SK-N-SH (cell line): ENCODE results near the gene SMPD3. TPM values are rescaled to one million over a fixed set of nuclear protein-coding genes. Genes with fewer than 3 reads are reported as not detected.

ENCODE experiments used
- CTCF ChIA-PET: fragments of 300-600, 350-600 bp; formaldehyde crosslinking; extraction: SDS; loops from one replicate; lab custom pipeline; 2021; lab: Yijun Ruan, JAX
- POLR2A ChIA-PET: fragments of 350-600 bp; sonication (Branson Sonifier 250); formaldehyde crosslinking; extraction: SDS; loops from one replicate; lab custom pipeline; 2020; ENCODE audit warnings: antibody characterized with exemption, inconsistent platforms; lab: Yijun Ruan, JAX
- DNase-seq: peaks from one replicate; pipeline ENCODE4 v3.0.0; 2012
- H2AFZ ChIP-seq: fragments of 200-600 bp; sonication (generic); 2 replicates; pipeline ENCODE4 v1.8.1; 2016; ENCODE audit warnings: antibody characterized with exemption, mild to moderate bottlenecking, low read depth
- H3F3A ChIP-seq: fragments of 200-600 bp; sonication (generic); replicated peaks from 2 replicates; pipeline ENCODE3; 2016; ENCODE audit warnings: antibody characterized with exemption, mild to moderate bottlenecking; ENCODE audit not compliant: insufficient read depth
- H3K27ac ChIP-seq, 2 experiments: fragments of 200-500 bp in 1 of 2; fragments of 200-600 bp in 1 of 2; sonication (Bioruptor generic) in 1 of 2; sonication (generic), shearing (Covaris generic) in 1 of 2; 2 replicates each; pipeline versions ENCODE4 v1.5.1 to v1.6.1; 2014 to 2016; ENCODE audit warnings: low read depth in 2 of 2, inconsistent platforms in 1 of 2, low read length in 1 of 2, mild to moderate bottlenecking in 1 of 2, mixed read lengths in 1 of 2
- H3K27me3 ChIP-seq: fragments of 200-600 bp; sonication (generic), shearing (Covaris generic); 2 replicates; pipeline ENCODE4 v1.6.1; 2016; ENCODE audit warnings: mixed run types; ENCODE audit not compliant: insufficient read depth
- H3K36me3 ChIP-seq, 2 experiments: fragments of 200-500 bp in 1 of 2; fragments of 200-600 bp in 1 of 2; sonication (Bioruptor generic) in 1 of 2; sonication (generic) in 1 of 2; replicated peaks in 1 of 2; 2 replicates each; pipeline versions ENCODE3 to v1.5.1; 2014 to 2016; ENCODE audit warnings: low read length in 1 of 2, mild to moderate bottlenecking in 1 of 2; ENCODE audit not compliant: insufficient read depth in 2 of 2, control insufficient read depth in 1 of 2
- H3K4me1 ChIP-seq, 2 experiments: fragments of 200-500 bp in 1 of 2; fragments of 200-600 bp in 1 of 2; sonication (Bioruptor generic) in 1 of 2; sonication (generic), shearing (Covaris generic) in 1 of 2; 2 replicates each; pipeline versions ENCODE4 v1.5.1 to v1.6.1; 2014 to 2016; ENCODE audit warnings: low read depth in 1 of 2, low read length in 1 of 2, mixed run types in 1 of 2; ENCODE audit not compliant: insufficient read depth in 2 of 2, control insufficient read depth in 1 of 2
- H3K4me2 ChIP-seq: fragments of 200-600 bp; sonication (generic), shearing (Covaris generic); 2 replicates; pipeline ENCODE4 v1.6.1; 2017; ENCODE audit warnings: mixed run types
- H3K4me3 ChIP-seq, 2 experiments: fragments of 200-500 bp in 1 of 2; fragments of 200-600 bp in 1 of 2; sonication (Bioruptor generic) in 1 of 2; sonication (generic), shearing (Covaris generic) in 1 of 2; 2 replicates each; pipeline versions ENCODE4 v1.5.1 to v1.8.1; 2014 to 2016; ENCODE audit warnings: low read depth in 2 of 2, inconsistent platforms in 1 of 2, low read length in 1 of 2, mild to moderate bottlenecking in 1 of 2, mixed read lengths in 1 of 2, moderate library complexity in 1 of 2
- H3K79me2 ChIP-seq: fragments of 200-600 bp; sonication (generic); 2 replicates; pipeline ENCODE4 v1.8.1; 2017; ENCODE audit warnings: mild to moderate bottlenecking; ENCODE audit not compliant: insufficient read depth
- H3K9ac ChIP-seq: fragments of 200-600 bp; sonication (generic); 2 replicates; pipeline ENCODE4 v1.6.1; 2017; ENCODE audit warnings: mixed run types
- H3K9me2 ChIP-seq: fragments of 200-600 bp; sonication (generic); 2 replicates; pipeline ENCODE4 v1.6.1; 2017; ENCODE audit warnings: mixed run types
- H3K9me3 ChIP-seq: fragments of 200-600 bp; sonication (generic); 2 replicates; pipeline ENCODE4 v1.6.1; 2017; ENCODE audit warnings: mixed run types, mild to moderate bottlenecking, moderate library complexity
- H4K20me1 ChIP-seq: fragments of 200-600 bp; sonication (generic); 2 replicates; pipeline ENCODE4 v1.6.1; 2017; ENCODE audit warnings: mild to moderate bottlenecking, mixed run types; ENCODE audit not compliant: insufficient read depth
- CHD2 ChIP-seq: fragments of 150-350 bp; IDR thresholded peaks from 2 replicates; pipeline ENCODE4 v1.6.1; 2018; ENCODE audit warnings: low read length; ENCODE audit not compliant: partially characterized antibody
- ELF1 ChIP-seq: IDR thresholded peaks from 2 replicates; pipeline ENCODE4 v1.4.0; 2012
- FOSL2 ChIP-seq: IDR thresholded peaks from 2 replicates; pipeline ENCODE4 v1.4.0; 2012; ENCODE audit warnings: low read depth, mild to moderate bottlenecking, moderate library complexity, borderline replicate concordance
- FOXM1 ChIP-seq: IDR thresholded peaks from 2 replicates; pipeline ENCODE4 v1.4.0; 2012; ENCODE audit warnings: low read depth, mild to moderate bottlenecking
- JUND ChIP-seq: IDR thresholded peaks from 2 replicates; pipeline ENCODE4 v1.4.0; 2012
- NFIC ChIP-seq: IDR thresholded peaks from 2 replicates; pipeline ENCODE4 v1.4.0; 2012; ENCODE audit warnings: borderline replicate concordance
- RAD21 ChIP-seq: IDR thresholded peaks from 2 replicates; pipeline ENCODE4 v1.6.1; 2012; ENCODE audit warnings: mild to moderate bottlenecking, low read length
- RFX5 ChIP-seq: IDR thresholded peaks from 2 replicates; pipeline ENCODE4 v1.6.1; 2012; ENCODE audit warnings: mild to moderate bottlenecking, improper control_type of control experiment, low read length
- RXRA ChIP-seq: IDR thresholded peaks from 2 replicates; pipeline ENCODE4 v1.4.0; 2012; ENCODE audit warnings: low read depth, mild to moderate bottlenecking, borderline replicate concordance
- SIN3A ChIP-seq: IDR thresholded peaks from 2 replicates; pipeline ENCODE4 v1.6.1; 2012; ENCODE audit warnings: low read depth, mild to moderate bottlenecking, low read length, moderate library complexity, borderline replicate concordance
- TAF1 ChIP-seq: IDR thresholded peaks from 2 replicates; pipeline ENCODE4 v1.6.1; 2012; ENCODE audit warnings: low read depth, mild to moderate bottlenecking, low read length, moderate library complexity, borderline replicate concordance
- WGBS: methylation state at CpG from one replicate; pipeline ENCODE4 v1.1.6; 2017; ENCODE audit warnings: low lambda C conversion rate; 5-methylcytosine and 5-hydroxymethylcytosine counted together
- polyA plus RNA-seq, 3 experiments: library from polyadenylated mRNA; depleted of rRNA; stranded (reverse); fragments of >200 nt; gene quantifications; 2 replicates each; pipeline ENCODE4 v1.2.3, GENCODE V29; 2012
- TF ChIP-seq, protein P1 (sequence below): fragments of 150-350 bp; IDR thresholded peaks from 2 replicates; pipeline ENCODE4 v1.6.1; 2017; ENCODE audit warnings: antibody characterized with exemption, low read length, low read depth, borderline replicate concordance
- TF ChIP-seq, protein P2 (sequence below): fragments of 150-350 bp; IDR thresholded peaks from 2 replicates; pipeline ENCODE4 v1.6.1; 2016; ENCODE audit warnings: mild to moderate bottlenecking, low read depth, low read length
- TF ChIP-seq, protein P3 (sequence below): IDR thresholded peaks from 2 replicates; pipeline ENCODE4 v1.4.0; 2012; ENCODE audit warnings: low read depth, borderline replicate concordance
- TF ChIP-seq, protein P4 (sequence below): IDR thresholded peaks from 2 replicates; pipeline ENCODE4 v1.4.0; 2012; ENCODE audit warnings: low read depth, borderline replicate concordance

Gene SMPD3
- polyA plus RNA-seq, 1 of the 3 experiments (the other 2 are of a cell fraction) = 0.38 TPM

DNA sequence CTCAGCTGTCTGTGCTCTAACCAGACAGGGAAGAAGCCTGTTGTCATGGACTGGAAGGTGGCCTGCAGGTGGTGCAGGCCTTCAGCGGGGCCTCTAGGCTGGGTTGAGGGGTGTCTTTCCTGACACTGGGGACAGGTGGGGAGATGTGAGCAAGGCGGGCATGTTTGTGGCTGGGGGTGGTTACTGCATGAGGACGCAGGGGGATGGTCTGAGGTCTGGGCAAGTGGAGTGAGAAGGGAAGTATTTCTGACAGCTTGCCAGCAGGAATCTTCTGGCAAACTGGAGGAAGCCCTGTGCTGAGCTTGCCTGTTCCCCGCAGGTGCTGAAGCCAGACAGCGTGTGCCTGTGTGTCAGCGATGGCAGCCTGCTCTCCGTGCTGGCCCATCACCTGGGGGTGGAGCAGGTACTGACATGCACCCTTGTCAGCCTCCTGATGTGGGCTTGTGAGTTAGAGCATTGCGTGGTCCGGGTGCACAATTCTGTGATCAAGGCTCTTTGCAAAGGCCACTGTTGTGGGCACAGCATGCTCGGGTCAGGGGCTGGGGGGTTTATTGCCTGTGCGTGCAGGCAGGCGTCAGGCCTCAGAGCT is 101.3 kb downstream of the SMPD3 start:
- Histone ChIP-seq H3K9me2 (no peaks in the 10 kb centered on the region), H3F3A (no peaks in the 10 kb centered on the region), H3K4me1 (no peaks in the 10 kb centered on the region), H3K4me2 (no peak overlapping the region), H2AFZ (no peak overlapping the region), H3K27ac (no peak overlapping the region), H3K27me3 (no peaks in the 10 kb centered on the region), H3K4me3 (no peak overlapping the region), H3K79me2 (no peaks in the 10 kb centered on the region), H3K9me3 (no peaks in the 10 kb centered on the region), H4K20me1 (no peaks in the 10 kb centered on the region), H3K36me3 (peaks cover 11 to 75% of the 10 kb centered on the region in 2 experiments), H3K9ac (no peak overlapping the region)
- DNase-seq = no peak
- TF ChIP-seq NFIC = no peak
- no peak for TF ChIP-seq FOXM1
- TF ChIP-seq TAF1 = no peak
- ChIA-PET CTCF (interaction anchor here (1.2 to 1.3 kb wide), 2 partner anchors 9 to 18 kb away, joined by 3 to 4 read pairs; no protein-coding TSS in a partner anchor), POLR2A (no interaction called here)
- 96% methylated on average over 4 of the region's 12 CpGs for WGBS

DNA sequence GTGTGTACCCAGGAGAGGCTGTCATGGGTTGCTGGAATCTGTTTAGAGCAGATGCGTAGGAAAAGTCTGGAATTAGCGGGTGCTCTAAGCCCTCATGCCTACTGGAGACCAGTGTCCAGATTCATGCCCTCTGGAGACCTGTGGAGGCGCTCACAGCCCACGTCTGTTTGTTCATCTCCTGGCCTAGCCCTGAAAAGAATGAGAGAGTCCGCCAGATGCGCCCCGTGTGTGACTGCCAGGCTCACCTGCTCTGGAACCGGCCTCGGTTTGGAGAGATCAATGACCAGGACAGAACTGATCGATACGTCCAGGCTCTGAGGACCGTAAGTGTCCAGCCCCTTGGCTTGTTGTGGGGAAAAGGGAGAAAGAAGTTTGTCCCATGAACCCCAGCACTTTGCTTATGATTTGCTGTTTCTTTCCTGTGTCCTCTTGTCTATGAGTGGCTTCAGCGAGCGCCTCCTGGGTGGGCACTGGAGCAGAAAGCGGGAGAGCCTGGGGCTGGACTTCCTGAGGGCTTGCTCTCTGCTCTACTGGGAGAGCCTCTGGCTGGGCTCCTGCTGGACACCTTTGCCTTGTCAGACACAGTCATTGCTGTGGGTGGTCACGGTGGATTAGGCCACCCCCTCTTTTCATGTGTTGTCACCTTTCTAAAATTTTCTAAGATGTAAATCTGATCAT is 102.2 kb downstream of the SMPD3 start:
- WGBS = 96% methylated on average over 16 of the region's 16 CpGs
- POLR2A ChIA-PET = no interaction called here
- Histone ChIP-seq H3K79me2 (no peaks in the 10 kb centered on the region), H3K36me3 (peaks cover 15 to 67% of the 10 kb centered on the region in 2 experiments), H3K9ac (no peak overlapping the region), H4K20me1 (no peaks in the 10 kb centered on the region), H3K27ac (no peak overlapping the region), H3K4me3 (no peak overlapping the region), H3K9me2 (no peaks in the 10 kb centered on the region), H3K4me2 (no peak overlapping the region), H3K4me1 (no peaks in the 10 kb centered on the region), H3K27me3 (no peaks in the 10 kb centered on the region), H3K9me3 (no peaks in the 10 kb centered on the region), H3F3A (no peaks in the 10 kb centered on the region), H2AFZ (no peak overlapping the region)
- peak; percentile 33 for DNase-seq
- no peak for TF ChIP-seq JUND
- no peak for TF ChIP-seq FOSL2
- TF ChIP-seq, protein P1, sequence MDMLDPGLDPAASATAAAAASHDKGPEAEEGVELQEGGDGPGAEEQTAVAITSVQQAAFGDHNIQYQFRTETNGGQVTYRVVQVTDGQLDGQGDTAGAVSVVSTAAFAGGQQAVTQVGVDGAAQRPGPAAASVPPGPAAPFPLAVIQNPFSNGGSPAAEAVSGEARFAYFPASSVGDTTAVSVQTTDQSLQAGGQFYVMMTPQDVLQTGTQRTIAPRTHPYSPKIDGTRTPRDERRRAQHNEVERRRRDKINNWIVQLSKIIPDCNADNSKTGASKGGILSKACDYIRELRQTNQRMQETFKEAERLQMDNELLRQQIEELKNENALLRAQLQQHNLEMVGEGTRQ = no peak
- TF ChIP-seq RAD21 = peak; percentile 34; the same call in 1 of the 2 replicates
- CTCF ChIA-PET = interaction anchor here (3.1 kb wide), 1 partner anchor 18 kb away, joined by 15 read pairs; no protein-coding TSS in a partner anchor

DNA sequence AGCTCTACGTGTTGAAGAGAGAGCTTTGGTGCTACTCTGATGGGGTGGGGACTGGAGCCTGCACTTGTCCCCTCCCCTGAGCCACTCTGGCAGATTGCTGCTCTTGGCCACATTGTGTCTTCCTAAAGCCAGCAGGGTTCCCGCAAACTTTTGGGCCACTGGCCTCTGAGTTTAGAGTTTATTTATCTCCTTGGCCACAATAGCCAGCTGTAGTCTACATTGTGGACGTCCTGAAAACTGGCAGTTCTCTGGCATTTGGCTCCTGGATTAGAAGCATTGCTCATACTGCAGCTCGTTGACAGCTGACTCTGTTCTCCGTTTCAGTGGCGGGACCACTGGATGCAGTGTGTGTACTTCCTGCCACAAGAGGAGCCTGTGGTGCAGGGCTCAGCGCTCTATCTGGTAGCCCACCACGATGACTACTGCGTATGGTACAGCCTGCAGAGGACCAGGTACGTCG is 102.9 kb downstream of the SMPD3 start:
- ChIA-PET POLR2A (no interaction called here), CTCF (interaction anchor here (3.1 kb wide), 1 partner anchor 17 kb away, joined by 15 read pairs; no protein-coding TSS in a partner anchor)
- Histone ChIP-seq H3K4me2 (no peak overlapping the region), H3K27me3 (no peaks in the 10 kb centered on the region), H3K27ac (no peak overlapping the region), H4K20me1 (no peaks in the 10 kb centered on the region), H3K9me2 (no peaks in the 10 kb centered on the region), H3K4me1 (no peaks in the 10 kb centered on the region), H3K79me2 (no peaks in the 10 kb centered on the region), H2AFZ (no peak overlapping the region), H3K9ac (no peak overlapping the region), H3K36me3 (peaks cover 15 to 67% of the 10 kb centered on the region in 2 experiments), H3K4me3 (no peak overlapping the region), H3F3A (no peaks in the 10 kb centered on the region), H3K9me3 (no peaks in the 10 kb centered on the region)
- DNase-seq = no peak
- 92% methylated on average over 7 of the region's 11 CpGs for WGBS
- TF ChIP-seq RFX5 = no peak
- no peak for TF ChIP-seq SIN3A
- TF ChIP-seq, protein P2, sequence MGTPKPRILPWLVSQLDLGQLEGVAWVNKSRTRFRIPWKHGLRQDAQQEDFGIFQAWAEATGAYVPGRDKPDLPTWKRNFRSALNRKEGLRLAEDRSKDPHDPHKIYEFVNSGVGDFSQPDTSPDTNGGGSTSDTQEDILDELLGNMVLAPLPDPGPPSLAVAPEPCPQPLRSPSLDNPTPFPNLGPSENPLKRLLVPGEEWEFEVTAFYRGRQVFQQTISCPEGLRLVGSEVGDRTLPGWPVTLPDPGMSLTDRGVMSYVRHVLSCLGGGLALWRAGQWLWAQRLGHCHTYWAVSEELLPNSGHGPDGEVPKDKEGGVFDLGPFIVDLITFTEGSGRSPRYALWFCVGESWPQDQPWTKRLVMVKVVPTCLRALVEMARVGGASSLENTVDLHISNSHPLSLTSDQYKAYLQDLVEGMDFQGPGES = no peak
- no peak for TF ChIP-seq CHD2
- no peak for TF ChIP-seq ELF1
- no peak for TF ChIP-seq RXRA
- TF ChIP-seq FOSL2 = no peak
- TF ChIP-seq, protein P3, sequence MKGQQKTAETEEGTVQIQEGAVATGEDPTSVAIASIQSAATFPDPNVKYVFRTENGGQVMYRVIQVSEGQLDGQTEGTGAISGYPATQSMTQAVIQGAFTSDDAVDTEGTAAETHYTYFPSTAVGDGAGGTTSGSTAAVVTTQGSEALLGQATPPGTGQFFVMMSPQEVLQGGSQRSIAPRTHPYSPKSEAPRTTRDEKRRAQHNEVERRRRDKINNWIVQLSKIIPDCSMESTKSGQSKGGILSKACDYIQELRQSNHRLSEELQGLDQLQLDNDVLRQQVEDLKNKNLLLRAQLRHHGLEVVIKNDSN = no peak
- TF ChIP-seq, protein P4, sequence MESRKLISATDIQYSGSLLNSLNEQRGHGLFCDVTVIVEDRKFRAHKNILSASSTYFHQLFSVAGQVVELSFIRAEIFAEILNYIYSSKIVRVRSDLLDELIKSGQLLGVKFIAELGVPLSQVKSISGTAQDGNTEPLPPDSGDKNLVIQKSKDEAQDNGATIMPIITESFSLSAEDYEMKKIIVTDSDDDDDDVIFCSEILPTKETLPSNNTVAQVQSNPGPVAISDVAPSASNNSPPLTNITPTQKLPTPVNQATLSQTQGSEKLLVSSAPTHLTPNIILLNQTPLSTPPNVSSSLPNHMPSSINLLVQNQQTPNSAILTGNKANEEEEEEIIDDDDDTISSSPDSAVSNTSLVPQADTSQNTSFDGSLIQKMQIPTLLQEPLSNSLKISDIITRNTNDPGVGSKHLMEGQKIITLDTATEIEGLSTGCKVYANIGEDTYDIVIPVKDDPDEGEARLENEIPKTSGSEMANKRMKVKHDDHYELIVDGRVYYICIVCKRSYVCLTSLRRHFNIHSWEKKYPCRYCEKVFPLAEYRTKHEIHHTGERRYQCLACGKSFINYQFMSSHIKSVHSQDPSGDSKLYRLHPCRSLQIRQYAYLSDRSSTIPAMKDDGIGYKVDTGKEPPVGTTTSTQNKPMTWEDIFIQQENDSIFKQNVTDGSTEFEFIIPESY = no peak
